NB4 (cell line): ENCODE data around the gene NTHL1.

Source experiments
- MYC ChIP-seq: IDR thresholded peaks from 2 replicates; pipeline ENCODE4 v1.6.1; 2011; ENCODE audit warnings: low read depth, low read length
- TF ChIP-seq, protein P1 (sequence below): IDR thresholded peaks from one replicate; pipeline ENCODE4 v1.5.1; 2012; ENCODE audit warnings: low read depth, low read length

- TF ChIP-seq, protein P1, sequence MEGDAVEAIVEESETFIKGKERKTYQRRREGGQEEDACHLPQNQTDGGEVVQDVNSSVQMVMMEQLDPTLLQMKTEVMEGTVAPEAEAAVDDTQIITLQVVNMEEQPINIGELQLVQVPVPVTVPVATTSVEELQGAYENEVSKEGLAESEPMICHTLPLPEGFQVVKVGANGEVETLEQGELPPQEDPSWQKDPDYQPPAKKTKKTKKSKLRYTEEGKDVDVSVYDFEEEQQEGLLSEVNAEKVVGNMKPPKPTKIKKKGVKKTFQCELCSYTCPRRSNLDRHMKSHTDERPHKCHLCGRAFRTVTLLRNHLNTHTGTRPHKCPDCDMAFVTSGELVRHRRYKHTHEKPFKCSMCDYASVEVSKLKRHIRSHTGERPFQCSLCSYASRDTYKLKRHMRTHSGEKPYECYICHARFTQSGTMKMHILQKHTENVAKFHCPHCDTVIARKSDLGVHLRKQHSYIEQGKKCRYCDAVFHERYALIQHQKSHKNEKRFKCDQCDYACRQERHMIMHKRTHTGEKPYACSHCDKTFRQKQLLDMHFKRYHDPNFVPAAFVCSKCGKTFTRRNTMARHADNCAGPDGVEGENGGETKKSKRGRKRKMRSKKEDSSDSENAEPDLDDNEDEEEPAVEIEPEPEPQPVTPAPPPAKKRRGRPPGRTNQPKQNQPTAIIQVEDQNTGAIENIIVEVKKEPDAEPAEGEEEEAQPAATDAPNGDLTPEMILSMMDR, result no peak
- no peak for TF ChIP-seq MYC
Observed at GRCh38 chr16:2088759-2089358, 41.2 kb upstream of the NTHL1 start.
